Spleen (tissue), 7 donors: ENCODE results near the gene ATXN10.

Experiments
- CTCF ChIP-seq, 11 experiments: fragments of 200-600 bp in 7 of 11; fragments of 450-650 bp in 4 of 11; sonication (generic) in 4 of 11; IDR thresholded peaks in 8 of 11; conservative IDR thresholded peaks in 3 of 11; 1 replicate in 7 of 11; 2 replicates in 4 of 11; pipeline versions ENCODE4 v1.4.0 to v1.8.0; 2016 to 2021; ENCODE audit warnings: antibody characterized with exemption in 11 of 11, inconsistent platforms in 4 of 11, mild to moderate bottlenecking in 1 of 11
- POLR2A ChIP-seq, 3 donors: fragments of 450-650 bp; IDR thresholded peaks; one replicate each; pipeline ENCODE4 v1.5.1; 2017; ENCODE audit warnings: antibody characterized with exemption in 3 of 3, mild to moderate bottlenecking in 1 of 3
- POLR2AphosphoS5 ChIP-seq, 3 donors: sonication (generic); formaldehyde crosslinking; IDR thresholded peaks; one replicate each; pipeline ENCODE4 v1.5.1; 2017; ENCODE audit warnings: antibody characterized with exemption in 3 of 3
- donor health status: DM: no; HTN: no; CAD: no; lungs with moderate emphysema.
- donor health status: DM: no; HTN: no; CAD: no.
- donor health status: DM: no; HTN: no; CAD: no.

GRCh38 chr22:45860201-45860600 lies 188.6 kb downstream of the ATXN10 start:
- TF ChIP-seq CTCF (IDR thresholded peaks at IDR 0.05 in 8 of 11, conservative IDR thresholded peaks at IDR 0.05 in 3 of 11) (no peak), POLR2A (IDR thresholded peaks at IDR 0.05) (no peak), POLR2AphosphoS5 (IDR thresholded peaks at IDR 0.05) (no peak)
